ENCODE data around the gene TMOD2.

- TF ChIP-seq CTCF (optimal IDR thresholded peaks at IDR 0.05 in 1 of 3, IDR thresholded peaks at IDR 0.05 in 1 of 3, conservative IDR thresholded peaks at IDR 0.05 in 1 of 3; ENCODE audit: extremely low read depth in 1 of 3, insufficient read depth in 2 of 3, low read length in 3 of 3), result no peak
- no peak for TF ChIP-seq EZH2 (IDR thresholded peaks at IDR 0.05; ENCODE audit: low read length)
Observed at GRCh38 chr15:51798281-51798680, 46.9 kb downstream of the TMOD2 start.
